Measurements from ENCODE around the gene HAUS7.

GRCh38 chrX:153446950-153447580, 23.3 kb downstream of the HAUS7 start:
- TF ChIP-seq CTCF (IDR thresholded peaks at IDR 0.05) (no peak), POLR2AphosphoS5 (IDR thresholded peaks at IDR 0.05) (no peak), POLR2A (IDR thresholded peaks at IDR 0.05) (no peak)
